IMR-90 (cell line): ENCODE results near the gene ITGA4. TPM values are rescaled to one million over a fixed set of nuclear protein-coding genes. Genes with fewer than 3 reads are reported as not detected.

Source experiments
- ATAC-seq: fragments of 200-7000 bp; cut with Tn5 transposase; 2 replicates; pipeline ENCODE4 v1.9.1; 2020; ENCODE audit warnings: low read depth, mild to moderate bottlenecking, moderate library complexity
- BruUV-seq: library from RNA; stranded (reverse); fragments of 400-500 nt; replicated peaks from 2 replicates; lab custom pipeline; 2021; lab: Mats Ljungman, UMichigan
- CTCF ChIA-PET: fragments of 300-600 bp; formaldehyde crosslinking; extraction: SDS; loops from one replicate; lab custom pipeline; 2021; ENCODE audit warnings: antibody characterized with exemption; lab: Yijun Ruan, JAX
- POLR2A ChIA-PET: fragments of 300-600 bp; sonication (Branson Sonifier 250); formaldehyde crosslinking; loops from one replicate; lab custom pipeline; 2022; ENCODE audit warnings: antibody characterized with exemption; ENCODE audit not compliant: unreplicated experiment; lab: Charles Lee
- DNase-seq: peaks from one replicate; pipeline ENCODE4 v3.0.0; 2013
- H2AFZ ChIP-seq: replicated peaks from 2 replicates; pipeline ENCODE3; 2013; ENCODE audit warnings: low read length, mild to moderate bottlenecking; ENCODE audit not compliant: poor library complexity
- H2AK5ac ChIP-seq: 2 replicates; pipeline ENCODE4 v1.6.1; 2013; ENCODE audit warnings: low read depth, low read length, inconsistent platforms
- H2AK9ac ChIP-seq: replicated peaks from 2 replicates; pipeline ENCODE3; 2013; ENCODE audit warnings: mild to moderate bottlenecking, low read depth, low read length, moderate library complexity; ENCODE audit not compliant: poor library complexity
- H2BK120ac ChIP-seq: 2 replicates; pipeline ENCODE4 v1.6.1; 2013; ENCODE audit warnings: low read depth, low read length, inconsistent platforms
- H2BK15ac ChIP-seq: 3 replicates; pipeline ENCODE4 v1.6.1; 2013; ENCODE audit warnings: low read depth, low read length, inconsistent platforms
- H2BK20ac ChIP-seq: 2 replicates; pipeline ENCODE4 v1.6.1; 2013; ENCODE audit warnings: low read depth, mild to moderate bottlenecking, inconsistent platforms, low read length, moderate library complexity
- H2BK5ac ChIP-seq: 2 replicates; pipeline ENCODE4 v1.6.1; 2013; ENCODE audit warnings: mild to moderate bottlenecking, low read depth, low read length, inconsistent platforms; ENCODE audit not compliant: poor library complexity, severe bottlenecking
- H3K14ac ChIP-seq: replicated peaks from 2 replicates; pipeline ENCODE4 v1.6.1; 2013; ENCODE audit warnings: low read depth, low read length, inconsistent platforms
- H3K18ac ChIP-seq: 2 replicates; pipeline ENCODE4 v1.6.1; 2013; ENCODE audit warnings: low read depth, low read length, control low read depth
- H3K23ac ChIP-seq: 2 replicates; pipeline ENCODE4 v1.6.1; 2013; ENCODE audit warnings: low read depth, low read length, inconsistent platforms
- H3K27ac ChIP-seq: 2 replicates; pipeline ENCODE4 v1.5.1; 2013; ENCODE audit warnings: mild to moderate bottlenecking, control low read depth, low read length; ENCODE audit not compliant: insufficient read depth
- H3K27me3 ChIP-seq: 2 replicates; pipeline ENCODE4 v1.6.1; 2013; ENCODE audit warnings: low read length; ENCODE audit not compliant: control insufficient read depth, insufficient read depth
- H3K36me3 ChIP-seq: 2 replicates; pipeline ENCODE4 v1.6.1; 2013; ENCODE audit warnings: low read length, mixed read lengths; ENCODE audit not compliant: control insufficient read depth, insufficient read depth
- H3K4ac ChIP-seq: 2 replicates; pipeline ENCODE4 v1.6.1; 2013; ENCODE audit warnings: low read depth, low read length, inconsistent platforms
- H3K4me1 ChIP-seq: 2 replicates; pipeline ENCODE4 v1.6.1; 2013; ENCODE audit warnings: low read length, mixed read lengths; ENCODE audit not compliant: control insufficient read depth, insufficient read depth
- H3K4me2 ChIP-seq: 2 replicates; pipeline ENCODE4 v1.6.1; 2013; ENCODE audit warnings: low read depth, mild to moderate bottlenecking, control low read depth, low read length, moderate library complexity
- H3K4me3 ChIP-seq: 2 replicates; pipeline ENCODE4 v1.5.1; 2013; ENCODE audit warnings: low read depth, mild to moderate bottlenecking, control low read depth, low read length, moderate library complexity; ENCODE audit not compliant: insufficient read depth
- H3K56ac ChIP-seq: 2 replicates; pipeline ENCODE4 v1.6.1; 2013; ENCODE audit warnings: low read length, inconsistent platforms; ENCODE audit not compliant: insufficient read depth; ENCODE audit errors: extremely low read depth
- H3K79me1 ChIP-seq, 2 experiments: 2 replicates each; pipeline ENCODE4 v1.6.1; 2013; ENCODE audit warnings: low read length in 2 of 2, inconsistent platforms in 1 of 2, low read depth in 1 of 2
- H3K9ac ChIP-seq: 2 replicates; pipeline ENCODE4 v1.6.1; 2013; ENCODE audit warnings: low read depth, low read length, control low read depth
- H3K9me1 ChIP-seq: 2 replicates; pipeline ENCODE4 v1.6.1; 2013; ENCODE audit warnings: low read length, inconsistent platforms; ENCODE audit not compliant: insufficient read depth
- H3K9me3 ChIP-seq: 2 replicates; pipeline ENCODE4 v1.6.1; 2013; ENCODE audit warnings: low read length; ENCODE audit not compliant: control insufficient read depth, insufficient read depth
- H4K20me1 ChIP-seq: 2 replicates; pipeline ENCODE4 v1.6.1; 2013; ENCODE audit warnings: low read length, inconsistent platforms; ENCODE audit not compliant: insufficient read depth
- H4K5ac ChIP-seq: 2 replicates; pipeline ENCODE4 v1.6.1; 2013; ENCODE audit warnings: mild to moderate bottlenecking, low read depth, low read length, control low read depth
- H4K8ac ChIP-seq, 2 experiments: 2 replicates each; pipeline ENCODE4 v1.6.1; 2013; ENCODE audit warnings: low read depth in 2 of 2, low read length in 2 of 2, control low read depth in 1 of 2, inconsistent platforms in 1 of 2
- H4K91ac ChIP-seq: 2 replicates; pipeline ENCODE4 v1.6.1; 2013; ENCODE audit warnings: low read depth, low read length, inconsistent platforms; ENCODE audit not compliant: insufficient read depth
- MXI1 ChIP-seq: IDR thresholded peaks from 2 replicates; pipeline ENCODE4 v1.6.1; 2012; ENCODE audit warnings: low read depth, mild to moderate bottlenecking, low read length, moderate library complexity, borderline replicate concordance
- POLR2A ChIP-seq: IDR thresholded peaks from 2 replicates; pipeline ENCODE4 v1.6.1; 2012; ENCODE audit warnings: mild to moderate bottlenecking, low read depth, low read length
- dilution Hi-C: fragments of 300-500 bp; cut with HindIII; formaldehyde crosslinking; loops from one replicate; pipeline ENCODE4 v1.14.3; 2018; ENCODE audit warnings: low sequenced_read_pairs; ENCODE audit not compliant: unreplicated experiment
- in situ Hi-C: fragments of 300-500 bp; cut with MboI; formaldehyde crosslinking; loops from 3 replicates; pipeline ENCODE4 v1.14.3; 2019; ENCODE audit warnings: low sequenced_read_pairs, inconsistent platforms, mixed read lengths
- intact Hi-C: fragments of 100-400 bp; cut with micrococcal nuclease; formaldehyde crosslinking; loops from 2 replicates; pipeline ENCODE4 v1.10.0; 2022
- polyA plus RNA-seq, 3 experiments: library from polyadenylated mRNA; depleted of rRNA; stranded (reverse); fragments of >200 nt; gene quantifications; 2 replicates each; pipeline ENCODE4 v1.2.3, GENCODE V29; 2012; ENCODE audit warnings: low replicate concordance in 1 of 3
- total RNA-seq: library from RNA; depleted of rRNA; stranded (reverse); fragments of >200 nt; gene quantifications from 2 replicates; pipeline ENCODE4 v1.2.3, GENCODE V29; 2012

The ITGA4 gene
- total and polyA plus RNA-seq, 2 of the 4 experiments (the other 2 are of a cell fraction) = 6.9 to 13.6 TPM

DNA sequence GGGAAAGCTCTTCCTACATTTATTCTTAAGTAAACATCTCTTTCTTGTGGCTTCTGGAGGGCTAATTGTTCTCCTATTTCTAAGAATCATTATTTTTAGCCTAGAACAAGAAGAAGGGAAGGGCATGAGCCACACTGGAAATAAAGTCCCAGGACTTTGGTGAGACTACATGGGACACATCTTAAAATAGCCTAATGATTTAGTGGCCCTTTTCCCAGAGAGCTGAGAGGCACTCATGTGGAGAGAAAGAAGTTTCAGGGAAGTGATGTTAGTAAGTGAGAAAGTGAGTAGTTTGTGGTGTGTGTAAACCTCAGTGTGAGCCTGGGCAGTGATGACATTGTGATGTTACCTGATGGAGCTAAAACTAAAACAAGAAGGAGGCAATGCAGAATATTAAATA is 14.6 kb downstream of the ITGA4 start:
- Histone ChIP-seq H2BK5ac (no peak overlapping the region), H4K20me1 (no peaks in the 10 kb centered on the region), H3K9me3 (no peaks in the 10 kb centered on the region), H3K4me1 (no peaks in the 10 kb centered on the region), H3K14ac (no peak overlapping the region), H4K91ac (no peak overlapping the region), H4K8ac (no peak overlapping the region), H3K9me1 (no peaks in the 10 kb centered on the region; the same call in 1 of the 2 replicates), H2BK15ac (no peak overlapping the region), H3K79me1 (peaks cover 0 to under 1% of the 10 kb centered on the region in 2 experiments; a peak in 2 of 4 replicates), H3K36me3 (no peaks in the 10 kb centered on the region), H2AFZ (no peak overlapping the region), H3K27me3 (no peaks in the 10 kb centered on the region), H2AK9ac (no peak overlapping the region), H3K4me2 (no peak overlapping the region), H3K18ac (no peak overlapping the region), H3K4me3 (no peak overlapping the region), H3K56ac (no peak overlapping the region), H3K27ac (no peak overlapping the region), H3K23ac (no peak overlapping the region), H2BK120ac (no peak overlapping the region), H4K5ac (no peak overlapping the region), H3K9ac (no peak overlapping the region), H3K4ac (no peak overlapping the region), H2BK20ac (no peak overlapping the region), H2AK5ac (no peak overlapping the region)
- no peak for TF ChIP-seq POLR2A
- TF ChIP-seq MXI1 = no peak
- in situ Hi-C loops = no loop called here
- no TSS peak for BruUV-seq
- DNase-seq = no peak
- ChIA-PET CTCF (no interaction called here), POLR2A (no interaction called here)
- intact Hi-C loops = no loop called here
- ATAC-seq = no peak
- dilution Hi-C loops = no loop called here
